H1 (cell line): ENCODE results near the gene MCRS1. TPM values are rescaled to one million over a fixed set of nuclear protein-coding genes. Genes with fewer than 3 reads are reported as not detected.

Experiments
- CTCF ChIA-PET: fragments of 300-600 bp; sonication (Branson Sonifier 250); formaldehyde crosslinking; loops from one replicate; lab custom pipeline; 2021; ENCODE audit not compliant: partially characterized antibody; lab: Charles Lee
- POLR2A ChIA-PET: fragments of 300-600 bp; sonication (Branson Sonifier 250); formaldehyde crosslinking; loops from one replicate; lab custom pipeline; 2021; ENCODE audit warnings: inconsistent platforms; ENCODE audit not compliant: partially characterized antibody; lab: Charles Lee
- DNase-seq, 2 experiments: peaks; one replicate each; pipeline versions ENCODE4 v3.0.0 to v3.0.0-alpha.2; 2010 to 2022; ENCODE audit warnings: low spot score in 2 of 2, low read depth in 1 of 2, mixed read lengths in 1 of 2
- FAIRE-seq: peaks from 2 replicates; lab custom pipeline; 2011; peaks lifted over from hg19 to GRCh38; lab: Jason Lieb, UNC
- H2AFZ ChIP-seq: 2 replicates; pipeline ENCODE4 v1.8.1; 2012; ENCODE audit warnings: low read length, inconsistent platforms
- H2AK5ac ChIP-seq: 2 replicates; pipeline ENCODE4 v1.6.1; 2013; ENCODE audit warnings: low read depth, low read length
- H2BK120ac ChIP-seq: replicated peaks from 2 replicates; pipeline ENCODE3; 2013; ENCODE audit warnings: low read depth, low read length, inconsistent platforms
- H2BK12ac ChIP-seq: 2 replicates; pipeline ENCODE4 v1.6.1; 2013; ENCODE audit warnings: low read depth, low read length
- H2BK15ac ChIP-seq: 2 replicates; pipeline ENCODE4 v1.6.1; 2013; ENCODE audit warnings: low read length
- H2BK20ac ChIP-seq: 2 replicates; pipeline ENCODE4 v1.6.1; 2013; ENCODE audit warnings: low read length
- H2BK5ac ChIP-seq: 2 replicates; pipeline ENCODE4 v1.6.1; 2013; ENCODE audit warnings: low read depth, low read length
- H3K14ac ChIP-seq: 2 replicates; pipeline ENCODE4 v1.6.1; 2013; ENCODE audit warnings: inconsistent platforms; ENCODE audit not compliant: insufficient read length
- H3K18ac ChIP-seq: 2 replicates; pipeline ENCODE4 v1.6.1; 2013; ENCODE audit warnings: low read length; ENCODE audit errors: extremely low read depth
- H3K23ac ChIP-seq: 2 replicates; pipeline ENCODE4 v1.6.1; 2013; ENCODE audit warnings: inconsistent platforms; ENCODE audit not compliant: insufficient read length
- H3K23me2 ChIP-seq: 2 replicates; pipeline ENCODE4 v1.6.1; 2013; ENCODE audit warnings: low read depth, low read length
- H3K27ac ChIP-seq: 2 replicates; pipeline ENCODE4 v1.6.1; 2011; ENCODE audit warnings: low read depth, low read length, inconsistent platforms
- H3K27me3 ChIP-seq, 4 experiments: replicated peaks in 1 of 4; 1 replicate in 1 of 4; 2 replicates in 3 of 4; pipeline versions ENCODE4 v1.6.1 to v1.8.1; 2011 to 2013; ENCODE audit warnings: low read length in 3 of 4, mild to moderate bottlenecking in 3 of 4, inconsistent platforms in 2 of 4, mixed read lengths in 2 of 4, moderate library complexity in 1 of 4; ENCODE audit not compliant: control insufficient read depth in 3 of 4, insufficient read depth in 3 of 4; ENCODE audit errors: extremely low read depth in 1 of 4
- H3K36me3 ChIP-seq, 4 experiments: 2 replicates each; pipeline versions ENCODE4 v1.6.1 to v1.8.1; 2011 to 2013; ENCODE audit warnings: mild to moderate bottlenecking in 4 of 4, low read length in 3 of 4, moderate library complexity in 2 of 4, control low read depth in 1 of 4, inconsistent platforms in 1 of 4; ENCODE audit not compliant: insufficient read depth in 4 of 4, control insufficient read depth in 2 of 4
- H3K4ac ChIP-seq: replicated peaks from 2 replicates; pipeline ENCODE3; 2013; ENCODE audit warnings: low read length, low read depth, mixed read lengths, inconsistent platforms; ENCODE audit not compliant: insufficient read length
- H3K4me1 ChIP-seq, 4 experiments: replicated peaks in 1 of 4; 1 replicate in 1 of 4; 2 replicates in 3 of 4; pipeline versions ENCODE4 v1.6.1 to v1.8.1; 2011 to 2013; ENCODE audit warnings: low read length in 3 of 4, inconsistent platforms in 2 of 4, mixed read lengths in 1 of 4; ENCODE audit not compliant: insufficient read depth in 4 of 4, control insufficient read depth in 3 of 4
- H3K4me2 ChIP-seq, 2 experiments: 2 replicates each; pipeline versions ENCODE4 v1.6.1 to v1.8.1; 2011 to 2013; ENCODE audit warnings: low read depth in 2 of 2, low read length in 2 of 2, control low read depth in 1 of 2, inconsistent platforms in 1 of 2, mild to moderate bottlenecking in 1 of 2; ENCODE audit not compliant: insufficient read depth in 1 of 2
- H3K4me3 ChIP-seq, 4 experiments: fragments of 200-600, 300-600 bp in 1 of 4; sonication (generic), shearing (Covaris generic), sonication (Bioruptor Twin) in 1 of 4; 2 replicates each; pipeline versions ENCODE4 v1.5.1 to v1.8.1; 2011 to 2016; ENCODE audit warnings: low read length in 4 of 4, low read depth in 3 of 4, control low read depth in 2 of 4, inconsistent platforms in 2 of 4, mild to moderate bottlenecking in 2 of 4, mixed read lengths in 1 of 4, moderate library complexity in 1 of 4; ENCODE audit not compliant: insufficient read depth in 2 of 4; ENCODE audit errors: extremely low read depth in 1 of 4
- H3K56ac ChIP-seq: replicated peaks from 2 replicates; pipeline ENCODE3; 2013; ENCODE audit warnings: low read depth, mild to moderate bottlenecking, mixed read lengths, low read length, inconsistent platforms; ENCODE audit not compliant: insufficient read length
- H3K79me1 ChIP-seq: 2 replicates; pipeline ENCODE4 v1.6.1; 2013; ENCODE audit warnings: low read depth, low read length, control low read depth
- H3K79me2 ChIP-seq, 2 experiments: 2 replicates each; pipeline versions ENCODE4 v1.6.1 to v1.8.1; 2012 to 2013; ENCODE audit warnings: low read length in 2 of 2, mild to moderate bottlenecking in 2 of 2, inconsistent platforms in 1 of 2; ENCODE audit not compliant: insufficient read depth in 2 of 2, control insufficient read depth in 1 of 2
- H3K9ac ChIP-seq, 4 experiments: replicated peaks in 1 of 4; 1 replicate in 1 of 4; 2 replicates in 3 of 4; pipeline versions ENCODE4 v1.6.1 to v1.8.1; 2011 to 2013; ENCODE audit warnings: low read depth in 3 of 4, low read length in 3 of 4, control low read depth in 2 of 4, mild to moderate bottlenecking in 2 of 4, moderate library complexity in 2 of 4, inconsistent platforms in 1 of 4; ENCODE audit errors: extremely low read depth in 1 of 4
- H3K9me3 ChIP-seq, 2 experiments: 2 replicates each; pipeline versions ENCODE4 v1.6.1 to v1.8.1; 2012 to 2013; ENCODE audit warnings: mild to moderate bottlenecking in 2 of 2, moderate library complexity in 2 of 2, control low read depth in 1 of 2, inconsistent platforms in 1 of 2, low read depth in 1 of 2, low read length in 1 of 2, mixed read lengths in 1 of 2; ENCODE audit not compliant: insufficient read depth in 2 of 2
- H4K20me1 ChIP-seq, 2 experiments: replicated peaks in 1 of 2; 2 replicates each; pipeline versions ENCODE3 to v1.8.1; 2011 to 2013; ENCODE audit warnings: inconsistent platforms in 2 of 2, low read length in 2 of 2, mild to moderate bottlenecking in 1 of 2; ENCODE audit not compliant: insufficient read depth in 2 of 2, control insufficient read depth in 1 of 2
- H4K5ac ChIP-seq: 2 replicates; pipeline ENCODE4 v1.6.1; 2013; ENCODE audit warnings: low read length, low read depth, mixed read lengths, inconsistent platforms; ENCODE audit not compliant: insufficient read length
- H4K8ac ChIP-seq: 2 replicates; pipeline ENCODE4 v1.8.0; 2013; ENCODE audit warnings: mild to moderate bottlenecking, moderate library complexity, low read length, inconsistent platforms; ENCODE audit not compliant: insufficient read depth; ENCODE audit errors: extremely low read depth
- H4K91ac ChIP-seq: replicated peaks from 2 replicates; pipeline ENCODE3; 2013; ENCODE audit warnings: low read length, mixed read lengths, inconsistent platforms; ENCODE audit not compliant: insufficient read length
- CTBP2 ChIP-seq: IDR thresholded peaks from 2 replicates; pipeline ENCODE4 v1.7.0; 2011; ENCODE audit warnings: borderline replicate concordance, mild to moderate bottlenecking, moderate library complexity, mixed read lengths, low read length; ENCODE audit not compliant: insufficient read depth, insufficient read length
- CTCF ChIP-seq, 3 experiments: IDR thresholded peaks; 1 replicate in 2 of 3; 2 replicates in 1 of 3; pipeline versions ENCODE4 v1.5.1 to v1.6.1; 2011; ENCODE audit warnings: low read length in 3 of 3, mild to moderate bottlenecking in 3 of 3, inconsistent platforms in 2 of 3, low read depth in 1 of 3, moderate library complexity in 1 of 3; ENCODE audit not compliant: insufficient read depth in 1 of 3; ENCODE audit errors: control extremely low read depth in 1 of 3
- RAD21 ChIP-seq, 2 experiments: IDR thresholded peaks in 1 of 2; conservative IDR thresholded peaks in 1 of 2; 2 replicates each; pipeline ENCODE4 v1.6.1; 2011; ENCODE audit warnings: low read depth in 2 of 2, low read length in 2 of 2, improper control_type of control experiment in 1 of 2, inconsistent platforms in 1 of 2, mild to moderate bottlenecking in 1 of 2, moderate library complexity in 1 of 2
- TBP ChIP-seq: IDR thresholded peaks from 2 replicates; pipeline ENCODE4 v1.6.1; 2011; ENCODE audit warnings: low read depth, low read length, improper control_type of control experiment
- WGBS, 2 experiments: shearing (Covaris generic) in 1 of 2; methylation state at CpG; one replicate each; pipeline versions ENCODE4 v1.1.6 to v1.1.7; 2013 to 2015; ENCODE audit warnings: low lambda C conversion rate in 2 of 2, mixed read lengths in 2 of 2, inconsistent platforms in 1 of 2, low coverage in 1 of 2, missing lambda C conversion rate in 1 of 2; ENCODE audit not compliant: insufficient replicate concordance in 2 of 2, insufficient coverage in 1 of 2, insufficient read length in 1 of 2; ENCODE audit errors: extremely low coverage in 1 of 2, missing lambda C conversion rate in 1 of 2; 5-methylcytosine and 5-hydroxymethylcytosine counted together
- polyA plus RNA-seq, 7 experiments: library from polyadenylated mRNA; depleted of rRNA in 3 of 7; stranded (reverse) in 5 of 7; unstranded in 2 of 7; fragments of >200 nt in 5 of 7; fragments of 200-250 nt in 2 of 7; gene quantifications; 1 replicate in 5 of 7; 2 replicates in 1 of 7; 4 replicates in 1 of 7; pipeline versions ENCODE4 v1.2.1 to v1.2.3, GENCODE V29; 2011 to 2013; ENCODE audit warnings: missing spikeins in 2 of 7, mixed read lengths in 2 of 7
- total RNA-seq: library from RNA; stranded (reverse); fragmentation: NEBNext Ultra II Directional; extraction: Animal tissue kit (Norgen Biotek cat#: 25700); gene quantifications from 2 replicates; pipeline ENCODE4 v1.2.1, GENCODE V29; 2021

MCRS1 gene
- total and polyA plus RNA-seq, 2 of the 8 experiments (the other 6 are each of a cell fraction or from before 2014, with no cell fraction given), result 90.3 to 139 TPM

DNA sequence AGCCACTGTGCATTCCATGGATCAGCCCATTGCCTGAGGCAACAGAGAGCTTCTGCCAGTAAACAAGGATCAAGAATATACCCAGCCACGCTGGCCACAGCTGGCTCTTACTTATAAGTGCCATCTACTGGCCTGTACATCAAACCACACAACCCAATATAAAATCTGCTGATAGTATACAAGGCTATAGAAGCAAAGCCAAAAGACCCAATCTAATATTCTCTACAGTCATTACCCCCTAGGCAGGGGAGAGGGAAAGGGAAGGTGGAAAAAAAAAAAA lies 41.9 kb upstream of the MCRS1 start:
- no peak overlapping the region for H4K8ac ChIP-seq
- no peak overlapping the region for H3K56ac ChIP-seq
- H3K4me3 ChIP-seq, result no peak overlapping the region
- H3K27me3 ChIP-seq, result no peaks in the 10 kb centered on the region; a peak in 2 of 7 replicates
- POLR2A ChIA-PET, result interaction anchor here (0.7 kb wide), 1 partner anchor 97 kb away, joined by 3 read pairs; no protein-coding TSS in a partner anchor
- CTCF ChIA-PET, result interaction anchor here (0.6 to 3.8 kb wide), 8 partner anchors 13 to 366 kb away, joined by 3 to 14 read pairs (median 3); no protein-coding TSS in a partner anchor
- H3K27ac ChIP-seq, result no peak overlapping the region
- H2AFZ ChIP-seq, result no peak overlapping the region
- no peaks in the 10 kb centered on the region for H4K20me1 ChIP-seq
- H3K79me1 ChIP-seq, result no peaks in the 10 kb centered on the region
- no peak for DNase-seq
- H4K5ac ChIP-seq, result no peak overlapping the region
- H3K4ac ChIP-seq, result no peak overlapping the region
- no peaks in the 10 kb centered on the region for H3K4me1 ChIP-seq
- no peak overlapping the region for H2BK15ac ChIP-seq
- H2BK120ac ChIP-seq, result no peak overlapping the region
- no peaks in the 10 kb centered on the region for H3K23me2 ChIP-seq
- no peak overlapping the region for H2BK5ac ChIP-seq
- H4K91ac ChIP-seq, result no peak overlapping the region
- no peak for FAIRE-seq
- no peak overlapping the region for H3K4me2 ChIP-seq
- H3K18ac ChIP-seq, result no peak overlapping the region
- no peak overlapping the region for H2AK5ac ChIP-seq
- H3K14ac ChIP-seq, result no peak overlapping the region
- no peaks in the 10 kb centered on the region for H3K36me3 ChIP-seq
- no peak overlapping the region for H2BK12ac ChIP-seq
- no peak overlapping the region for H3K9ac ChIP-seq
- TF ChIP-seq RAD21 (IDR thresholded peaks at IDR 0.05 in 1 of 2, conservative IDR thresholded peaks at IDR 0.05 in 1 of 2; ENCODE audit: low read depth in 2 of 2, low read length in 2 of 2) (0 out of 4 replicates have a peak, but pooled peaks of 1 of the 2 experiments have one; percentile 2), CTBP2 (no peak), TBP (no peak), CTCF (IDR thresholded peaks at IDR 0.05; ENCODE audit: control extremely low read depth in 1 of 3, insufficient read depth in 1 of 3, low read depth in 1 of 3, low read length in 3 of 3) (peak in 1 of 3 experiments; percentile 29; a peak in 1 of 4 replicates)
- TF ChIP-seq, all 59 proteins: peak for 2
- no peak overlapping the region for H3K23ac ChIP-seq
- WGBS, 2 experiments, result 77% methylated on average over 1 of the region's 1 CpG; no CpG with 5 or more reads in 1 of the 2 experiments
- H3K9me3 ChIP-seq, result no peaks in the 10 kb centered on the region
- H2BK20ac ChIP-seq, result no peak overlapping the region
- no peaks in the 10 kb centered on the region for H3K79me2 ChIP-seq
